Measurements from ENCODE around the gene CCDC47.

CCDC47 gene

GRCh38 chr17:63785556-63785955 lies 12.2 kb upstream of the CCDC47 start:
- no peak for DNase-seq (ENCODE audit: extremely low read depth in 1 of 2, low read depth in 1 of 2)

GRCh38 chr17:63783522-63783921 lies 10.1 kb upstream of the CCDC47 start:
- DNase-seq (ENCODE audit: extremely low read depth in 1 of 2, low read depth in 1 of 2), result no peak

- no peak for DNase-seq (ENCODE audit: extremely low read depth in 1 of 2, low read depth in 1 of 2)
Observed at GRCh38 chr17:63780928-63781327, 7.5 kb upstream of the CCDC47 start.

GRCh38 chr17:63780507-63780906 lies 7.1 kb upstream of the CCDC47 start:
- DNase-seq (ENCODE audit: extremely low read depth in 1 of 2, low read depth in 1 of 2), result no peak

GRCh38 chr17:63775420-63775819 lies 2.0 kb upstream of the CCDC47 start:
- no peak for DNase-seq (ENCODE audit: extremely low read depth in 1 of 2, low read depth in 1 of 2)

- no peak for DNase-seq (ENCODE audit: extremely low read depth in 1 of 2, low read depth in 1 of 2)
Observed at GRCh38 chr17:63774969-63775265, 1.5 kb upstream of the CCDC47 start.

- peak; percentile 77 to 80 for DNase-seq (ENCODE audit: extremely low read depth in 1 of 2, low read depth in 1 of 2)
Observed at GRCh38 chr17:63774141-63774968, 958 bp upstream of the CCDC47 start, which contains the start of gene DDX42. Gene DDX42, plus strand, starts transcription at chr17:63774170. Its CDS starts 12,880 bp downstream, at chr17:63787050.

GRCh38 chr17:63772801-63773271 lies 561 bp downstream of the CCDC47 start:
- DNase-seq (ENCODE audit: extremely low read depth in 1 of 2, low read depth in 1 of 2), result no peak

- DNase-seq (ENCODE audit: extremely low read depth in 1 of 2, low read depth in 1 of 2), result no peak
Observed at GRCh38 chr17:63768433-63768832, 5.0 kb downstream of the CCDC47 start.

GRCh38 chr17:63766754-63767153 lies 6.6 kb downstream of the CCDC47 start:
- no peak for DNase-seq (ENCODE audit: extremely low read depth in 1 of 2, low read depth in 1 of 2)

GRCh38 chr17:63764716-63765115 lies 8.7 kb downstream of the CCDC47 start:
- no peak for DNase-seq (ENCODE audit: extremely low read depth in 1 of 2, low read depth in 1 of 2)

GRCh38 chr17:63762161-63763078 lies 11.0 kb downstream of the CCDC47 start:
- no peak for DNase-seq (ENCODE audit: extremely low read depth in 1 of 2, low read depth in 1 of 2)

- no peak for DNase-seq (ENCODE audit: extremely low read depth in 1 of 2, low read depth in 1 of 2)
Observed at GRCh38 chr17:63760771-63761539, 12.4 kb downstream of the CCDC47 start.

GRCh38 chr17:63758428-63758827 lies 15.0 kb downstream of the CCDC47 start:
- no peak for DNase-seq (ENCODE audit: extremely low read depth in 1 of 2, low read depth in 1 of 2)

GRCh38 chr17:63754046-63754445 lies 19.4 kb downstream of the CCDC47 start:
- DNase-seq (ENCODE audit: extremely low read depth in 1 of 2, low read depth in 1 of 2), result no peak

GRCh38 chr17:63753215-63753614 lies 20.2 kb downstream of the CCDC47 start:
- no peak for DNase-seq (ENCODE audit: extremely low read depth in 1 of 2, low read depth in 1 of 2)

- no peak for DNase-seq (ENCODE audit: extremely low read depth in 1 of 2, low read depth in 1 of 2)
Observed at GRCh38 chr17:63752707-63753106, 20.7 kb downstream of the CCDC47 start.

GRCh38 chr17:63751806-63752205 lies 21.6 kb downstream of the CCDC47 start:
- no peak for DNase-seq (ENCODE audit: extremely low read depth in 1 of 2, low read depth in 1 of 2)

- DNase-seq (ENCODE audit: extremely low read depth in 1 of 2, low read depth in 1 of 2), result peak; percentile 97 to 99
Observed at GRCh38 chr17:63741408-63742173, 31.8 kb downstream of the CCDC47 start, which contains the start of gene STRADA. Gene STRADA, minus strand, starts transcription at chr17:63741799. Its CDS starts 13,430 bp downstream, at chr17:63728369.

- DNase-seq (ENCODE audit: extremely low read depth in 1 of 2, low read depth in 1 of 2), result no peak
Observed at GRCh38 chr17:63741143-63741407, 32.3 kb downstream of the CCDC47 start.
